Stimulated activated effector memory CD8-positive, alpha-beta T cell treated with anti-CD3 and anti-CD28 coated beads, Interleukin-12 subunit alpha, Interleukin-12 subunit beta, amount 100 ng/mL, for 72 hours (primary cell): ENCODE results near the gene VPS41.

Experiments
- ATAC-seq: fragments of 150-1000 bp; cut with Tn5 transposase; 2 replicates; pipeline ENCODE4 v1.10.0; 2021
- DNase-seq, 2 donors: peaks; one replicate each; pipeline ENCODE4 v3.0.0; 2021 to 2022; ENCODE audit warnings: low spot score in 2 of 2
- H3K27ac Mint-ChIP-seq: one replicate; pipeline ENCODE4 v1.8.0; 2022; ENCODE audit warnings: mild to moderate bottlenecking, mixed read lengths
- H3K36me3 Mint-ChIP-seq: one replicate; pipeline ENCODE4 v1.8.0; 2022; ENCODE audit warnings: mild to moderate bottlenecking, mixed read lengths
- H3K4me1 Mint-ChIP-seq: one replicate; pipeline ENCODE4 v1.8.0; 2022; ENCODE audit warnings: mixed read lengths
- H3K4me3 Mint-ChIP-seq: one replicate; pipeline ENCODE4 v1.8.0; 2022; ENCODE audit warnings: mild to moderate bottlenecking, mixed read lengths
- H3K9me3 Mint-ChIP-seq: one replicate; pipeline ENCODE4 v1.8.0; 2022; ENCODE audit warnings: mixed read lengths

Gene VPS41

GRCh38 chr7:38673795-38674194, 235.2 kb downstream of the VPS41 start:
- no peak for DNase-seq

More at GRCh38 chr7:38673795-38674194, 235.2 kb downstream of the VPS41 start:
- H3K9me3 Mint-ChIP-seq, result no peaks in the 10 kb centered on the region
- no peaks in the 10 kb centered on the region for H3K36me3 Mint-ChIP-seq
- no peak overlapping the region for H3K27ac Mint-ChIP-seq
- no peaks in the 10 kb centered on the region for H3K4me1 Mint-ChIP-seq
- no peak for ATAC-seq
- no peak overlapping the region for H3K4me3 Mint-ChIP-seq
